HL-60 (cell line): Measurements from ENCODE around the gene SCMH1.

Experiments used
- DNase-seq, 2 experiments: peaks; one replicate each; pipeline ENCODE4 v3.0.0-alpha.2; 2010 to 2020; ENCODE audit warnings: low read depth in 1 of 2, low spot score in 1 of 2
- H3K27ac ChIP-seq: fragments of 250-450 bp; sonication (Bioruptor Pico); replicated peaks from 2 replicates; pipeline ENCODE4 v1.5.1; 2020; ENCODE audit warnings: mild to moderate bottlenecking, moderate library complexity
- H3K27me3 ChIP-seq: fragments of 250-450 bp; sonication (Bioruptor Pico); 2 replicates; pipeline ENCODE4 v1.5.1; 2021; ENCODE audit warnings: mild to moderate bottlenecking, moderate library complexity; ENCODE audit not compliant: insufficient read depth, poor library complexity, severe bottlenecking
- H3K4me3 ChIP-seq: replicated peaks from 2 replicates; pipeline ENCODE4 v1.5.1; 2011; ENCODE audit warnings: mild to moderate bottlenecking, control low read depth, low read length; ENCODE audit not compliant: insufficient read depth
- CTCF ChIP-seq: IDR thresholded peaks from one replicate; pipeline ENCODE4 v1.5.1; 2011; ENCODE audit warnings: low read length, control low read depth, inconsistent platforms; ENCODE audit not compliant: insufficient read depth
- GABPA ChIP-seq: IDR thresholded peaks from 2 replicates; pipeline ENCODE4 v1.6.1; 2012; ENCODE audit warnings: low read depth
- POLR2AphosphoS5 ChIP-seq: IDR thresholded peaks from 2 replicates; pipeline ENCODE4 v1.6.1; 2012; ENCODE audit warnings: low read depth
- REST ChIP-seq: IDR thresholded peaks from 2 replicates; pipeline ENCODE4 v1.6.1; 2012; ENCODE audit warnings: low read depth; ENCODE audit not compliant: insufficient replicate concordance
- SPI1 ChIP-seq: IDR thresholded peaks from 2 replicates; pipeline ENCODE4 v1.6.1; 2012; ENCODE audit warnings: low read depth, mild to moderate bottlenecking, borderline replicate concordance

Gene SCMH1

GRCh38 chr1:41162441-41162840 is 79.7 kb downstream of the SCMH1 start:
- H3K27me3 ChIP-seq: no peaks in the 10 kb centered on the region
- no peak for DNase-seq
- H3K27ac ChIP-seq: no peak overlapping the region
- no peak overlapping the region for H3K4me3 ChIP-seq
- TF ChIP-seq CTCF (no peak), REST (no peak), POLR2AphosphoS5 (no peak), GABPA (no peak), SPI1 (no peak)

- H3K4me3 ChIP-seq: no peak overlapping the region
- no peaks in the 10 kb centered on the region for H3K27me3 ChIP-seq
- no peak for TF ChIP-seq CTCF
- TF ChIP-seq REST: no peak
- DNase-seq: no peak
- H3K27ac ChIP-seq: no peak overlapping the region
Observed at GRCh38 chr1:41161846-41162245, 80.3 kb downstream of the SCMH1 start.

- H3K27ac ChIP-seq: no peak overlapping the region
- DNase-seq: no peak
Observed at GRCh38 chr1:41160498-41161110, 81.5 kb downstream of the SCMH1 start.

More at GRCh38 chr1:41160498-41161110, 81.5 kb downstream of the SCMH1 start:
- H3K4me3 ChIP-seq: no peak overlapping the region
- no peak for TF ChIP-seq SPI1
- TF ChIP-seq CTCF: no peak
- no peak for TF ChIP-seq POLR2AphosphoS5
- TF ChIP-seq GABPA: no peak
- no peak for TF ChIP-seq REST
- H3K27me3 ChIP-seq: no peaks in the 10 kb centered on the region
